ENCODE results near the gene MCF2L. TPM values are rescaled to one million over a fixed set of nuclear protein-coding genes. Genes with fewer than 3 reads are reported as not detected.
A peak's percentile ranks its signal among the peaks of the same experiment; 100 is the strongest.

MCF2L gene
- total RNA-seq, 1 donor from 2014 or later, result 83.0 TPM

GRCh38 chr13:112928020-112928971 is 40.7 kb upstream of the MCF2L start:
- Mint-ChIP-seq H3K36me3 (ENCODE audit: unreplicated experiment) (no peaks in the 10 kb centered on the region), H3K9me3 (ENCODE audit: unreplicated experiment) (peaks cover 6% of the 10 kb centered on the region), H3K27ac (ENCODE audit: unreplicated experiment) (no peak overlapping the region), H3K4me3 (ENCODE audit: unreplicated experiment) (peak overlapping the region; percentile 52), H3K27me3 (ENCODE audit: unreplicated experiment) (peaks cover 11% of the 10 kb centered on the region), H3K4me1 (ENCODE audit: low read depth, unreplicated experiment) (peaks cover 21% of the 10 kb centered on the region)
- TF ChIP-seq CTCF (IDR thresholded peaks at IDR 0.05; ENCODE audit: partially characterized antibody, unreplicated experiment), result no peak
- no peak for DNase-seq

- H3K4me1 Mint-ChIP-seq (ENCODE audit: low read depth, unreplicated experiment), result peaks cover 23% of the 10 kb centered on the region
- TF ChIP-seq CTCF (IDR thresholded peaks at IDR 0.05; ENCODE audit: partially characterized antibody, unreplicated experiment), result no peak
- H3K36me3 Mint-ChIP-seq (ENCODE audit: unreplicated experiment), result no peaks in the 10 kb centered on the region
- peak overlapping the region; percentile 86 for H3K4me3 Mint-ChIP-seq (ENCODE audit: unreplicated experiment)
- H3K27ac Mint-ChIP-seq (ENCODE audit: unreplicated experiment), result peak overlapping the region; percentile 54
- no peak for DNase-seq
- peaks cover 6% of the 10 kb centered on the region for H3K9me3 Mint-ChIP-seq (ENCODE audit: unreplicated experiment)
- peaks cover 9% of the 10 kb centered on the region for H3K27me3 Mint-ChIP-seq (ENCODE audit: unreplicated experiment)
Observed at GRCh38 chr13:112928972-112929782, 39.8 kb upstream of the MCF2L start.

DNA sequence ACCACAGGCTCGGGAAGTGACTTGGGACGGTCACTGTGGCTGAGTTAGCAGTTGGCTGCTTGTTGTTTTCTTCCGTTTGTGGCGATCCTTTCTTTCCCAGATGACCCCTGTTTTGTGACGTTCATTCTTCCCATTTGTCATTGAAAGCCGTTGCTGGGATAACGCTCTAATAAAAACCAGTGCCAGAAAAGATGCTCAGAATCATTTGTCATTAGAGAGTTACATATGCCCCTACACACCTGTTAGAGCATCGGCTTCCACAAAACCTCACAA is 39.3 kb upstream of the MCF2L start:
- Mint-ChIP-seq H3K27ac (ENCODE audit: unreplicated experiment) (no peak overlapping the region), H3K4me1 (ENCODE audit: low read depth, unreplicated experiment) (peaks cover 23% of the 10 kb centered on the region), H3K36me3 (ENCODE audit: unreplicated experiment) (no peaks in the 10 kb centered on the region), H3K9me3 (ENCODE audit: unreplicated experiment) (peaks cover 5% of the 10 kb centered on the region), H3K4me3 (ENCODE audit: unreplicated experiment) (peak overlapping the region; percentile 16), H3K27me3 (ENCODE audit: unreplicated experiment) (peaks cover 8% of the 10 kb centered on the region)
- TF ChIP-seq CTCF (IDR thresholded peaks at IDR 0.05; ENCODE audit: partially characterized antibody, unreplicated experiment), result no peak
- DNase-seq, result no peak

GRCh38 chr13:112930192-112930591 is 38.8 kb upstream of the MCF2L start:
- H3K36me3 Mint-ChIP-seq (ENCODE audit: unreplicated experiment), result no peaks in the 10 kb centered on the region
- peak overlapping the region; percentile 66 for H3K27ac Mint-ChIP-seq (ENCODE audit: unreplicated experiment)

More at GRCh38 chr13:112930192-112930591, 38.8 kb upstream of the MCF2L start:
- H3K9me3 Mint-ChIP-seq (ENCODE audit: unreplicated experiment), result peaks cover 5% of the 10 kb centered on the region
- H3K27me3 Mint-ChIP-seq (ENCODE audit: unreplicated experiment), result peaks cover 8% of the 10 kb centered on the region
- no peak for TF ChIP-seq CTCF (IDR thresholded peaks at IDR 0.05; ENCODE audit: partially characterized antibody, unreplicated experiment)
- DNase-seq, result no peak
- H3K4me3 Mint-ChIP-seq (ENCODE audit: unreplicated experiment), result peak overlapping the region; percentile 52
- peaks cover 23% of the 10 kb centered on the region for H3K4me1 Mint-ChIP-seq (ENCODE audit: low read depth, unreplicated experiment)
